Testis (tissue), 2 donors: ENCODE data around the gene ZSCAN5C.

ENCODE experiments used
- CTCF ChIP-seq, 3 experiments: fragments of 450-650 bp in 2 of 3; fragments of 200-600 bp in 1 of 3; sonication (generic) in 1 of 3; IDR thresholded peaks; one replicate each; pipeline ENCODE4 v1.5.1; 2016 to 2019; ENCODE audit warnings: antibody characterized with exemption in 3 of 3, mild to moderate bottlenecking in 2 of 3, moderate library complexity in 1 of 3
- POLR2A ChIP-seq: fragments of 450-650 bp; IDR thresholded peaks from one replicate; pipeline ENCODE4 v1.6.1; 2017; ENCODE audit warnings: antibody characterized with exemption, mild to moderate bottlenecking, moderate library complexity

- TF ChIP-seq CTCF (IDR thresholded peaks at IDR 0.05): no peak
- no peak for TF ChIP-seq POLR2A
Measured at GRCh38 chr19:56191115-56191514, 11.0 kb upstream of the ZSCAN5C start.
